IPS DF 19.7 (cell line): ENCODE data around the gene C12orf43.

Experiments
- DNase-seq: peaks from one replicate; pipeline ENCODE4 v3.0.0-alpha.2; 2013; ENCODE audit warnings: low read depth, low spot score

C12orf43 gene

DNA sequence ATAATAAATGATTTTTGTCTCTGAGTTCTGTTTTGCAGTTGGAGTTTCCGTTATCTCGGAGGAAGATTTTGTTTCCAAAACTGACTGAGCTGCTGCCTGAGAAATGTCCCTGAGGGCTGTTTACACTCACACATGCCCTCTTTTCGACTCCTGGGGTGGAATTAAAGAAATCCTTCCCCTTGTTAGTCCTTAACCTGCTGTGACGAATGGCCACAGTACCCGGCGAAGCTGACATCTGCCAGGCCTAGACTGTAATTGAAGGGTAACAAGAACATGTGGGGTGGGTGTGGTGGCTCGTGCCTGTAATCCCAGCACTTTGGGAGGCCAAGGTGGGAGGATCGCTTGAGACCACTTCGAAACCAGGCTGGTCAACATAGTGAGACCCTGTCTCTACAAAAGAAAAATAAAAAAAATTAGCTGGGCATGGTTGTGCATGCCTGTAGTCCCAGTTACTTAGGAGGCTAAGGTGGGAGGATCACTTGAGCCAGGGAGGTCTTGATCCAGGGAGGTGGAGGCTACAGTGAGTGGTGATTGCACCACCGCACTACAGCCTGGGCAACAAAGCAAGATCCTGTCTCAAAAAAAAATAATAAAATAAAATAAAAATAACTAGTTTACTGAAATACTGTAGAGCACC lies 14.4 kb upstream of the C12orf43 start:
- no peak for DNase-seq

- no peak for DNase-seq
Measured at GRCh38 chr12:121026274-121027045, 10.2 kb upstream of the C12orf43 start.

- no peak for DNase-seq
Measured at GRCh38 chr12:121025442-121026226, 9.3 kb upstream of the C12orf43 start.

DNA sequence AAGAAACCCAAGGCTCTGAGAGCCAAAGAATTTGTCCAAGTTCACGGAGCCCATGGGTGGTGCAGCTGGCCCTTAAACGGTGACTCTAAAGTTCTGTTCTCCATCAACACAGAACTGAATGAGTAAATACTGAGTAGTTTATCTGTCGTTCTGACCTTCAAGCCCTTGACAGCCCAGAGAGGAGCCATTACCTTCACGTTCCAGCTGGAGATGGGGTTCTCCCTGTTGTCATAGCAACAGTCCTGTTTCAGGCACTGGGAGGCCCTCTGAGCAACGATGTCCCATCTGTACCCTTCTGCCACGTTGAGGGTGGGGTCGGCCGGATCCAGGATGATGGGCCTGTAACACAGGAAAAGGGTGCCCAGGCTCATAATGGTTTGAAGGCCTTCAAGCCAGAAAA lies 7.5 kb upstream of the C12orf43 start:
- DNase-seq, result no peak

DNA sequence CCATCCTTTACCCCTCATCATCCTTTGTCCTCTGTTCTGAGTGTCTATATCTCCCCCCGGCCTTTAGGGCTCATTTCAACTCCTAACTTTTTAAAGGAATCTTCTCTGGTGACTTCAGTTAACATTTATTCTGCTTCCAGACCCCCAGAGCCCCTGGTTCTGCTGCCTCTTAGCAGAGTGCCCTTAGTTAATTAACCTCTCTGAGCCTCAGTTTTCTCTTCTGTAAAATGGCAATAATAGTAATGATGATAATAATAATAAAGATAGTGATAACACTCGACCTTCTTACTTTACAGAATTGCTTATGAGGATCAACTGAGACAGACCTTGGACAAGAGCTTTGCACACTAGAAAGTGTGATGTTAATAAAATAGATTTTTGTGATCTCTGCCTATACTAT lies 6.4 kb upstream of the C12orf43 start:
- DNase-seq, result no peak

DNA sequence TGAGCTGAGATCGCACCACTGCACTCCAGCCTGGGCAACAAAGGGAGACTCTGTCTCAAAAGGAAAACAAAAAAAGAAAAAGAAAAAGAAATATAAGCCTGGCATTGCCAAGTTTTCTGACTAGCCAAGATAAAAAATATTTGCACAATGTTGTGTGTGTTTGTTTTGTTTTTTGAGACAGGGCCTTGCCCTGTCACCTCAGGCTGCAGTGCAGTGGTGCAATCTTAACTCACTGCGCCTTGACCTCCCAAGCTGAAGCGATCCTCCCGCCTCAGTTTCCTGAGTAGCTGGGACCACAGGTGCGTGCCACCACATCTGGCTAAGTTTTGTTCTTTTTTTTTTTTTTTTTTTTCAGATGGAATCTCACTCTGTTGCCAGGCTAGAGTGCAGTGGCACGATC lies 5.5 kb upstream of the C12orf43 start:
- DNase-seq, result no peak

- DNase-seq, result no peak
Measured at GRCh38 chr12:121018860-121019617, 2.8 kb upstream of the C12orf43 start.

DNA sequence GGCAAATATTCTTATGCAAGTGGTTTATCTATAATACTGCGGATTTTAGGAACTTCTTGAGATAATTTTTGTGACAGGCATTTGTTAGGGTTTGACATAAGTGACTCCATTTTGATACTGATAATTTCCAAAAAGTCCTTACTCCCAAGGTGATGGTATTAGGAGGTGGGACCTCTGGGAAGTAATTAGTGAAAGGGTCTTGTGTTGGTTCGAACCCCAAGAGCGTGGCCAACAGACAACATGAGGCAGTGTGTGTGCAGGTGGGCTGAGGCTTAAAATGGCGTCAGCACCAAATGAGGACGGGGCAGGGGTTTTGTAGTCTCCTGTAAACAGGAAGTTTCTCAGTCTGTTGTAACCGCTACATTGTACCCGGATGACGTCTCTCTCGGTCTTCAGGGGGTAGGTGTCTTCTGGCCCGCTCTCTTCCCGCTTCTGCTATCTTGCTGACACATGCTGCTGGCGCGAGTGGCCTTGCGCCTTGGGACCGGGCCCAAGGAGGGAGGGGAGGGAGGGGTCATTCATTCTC lies 1.7 kb upstream of the C12orf43 start:
- DNase-seq, result no peak

DNA sequence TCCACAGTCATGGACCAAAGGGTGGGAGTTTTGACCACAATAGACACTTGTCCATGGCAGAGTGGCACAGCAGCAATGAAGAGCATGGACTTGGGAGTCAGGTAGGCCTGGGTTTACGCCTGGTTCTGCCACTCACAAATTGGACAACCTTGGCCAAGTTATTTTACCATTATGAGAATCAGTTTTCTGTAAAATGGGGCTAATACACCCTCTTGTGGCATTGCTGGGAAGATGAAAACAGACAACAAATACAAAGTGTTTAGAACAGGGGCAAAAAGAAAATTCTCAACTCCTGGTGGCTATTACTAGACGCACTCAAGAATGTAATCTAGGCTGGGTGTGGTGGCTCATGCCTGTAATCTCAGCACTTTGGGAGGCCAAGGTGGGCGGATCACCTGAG lies 2.6 kb downstream of the C12orf43 start:
- no peak for DNase-seq

DNA sequence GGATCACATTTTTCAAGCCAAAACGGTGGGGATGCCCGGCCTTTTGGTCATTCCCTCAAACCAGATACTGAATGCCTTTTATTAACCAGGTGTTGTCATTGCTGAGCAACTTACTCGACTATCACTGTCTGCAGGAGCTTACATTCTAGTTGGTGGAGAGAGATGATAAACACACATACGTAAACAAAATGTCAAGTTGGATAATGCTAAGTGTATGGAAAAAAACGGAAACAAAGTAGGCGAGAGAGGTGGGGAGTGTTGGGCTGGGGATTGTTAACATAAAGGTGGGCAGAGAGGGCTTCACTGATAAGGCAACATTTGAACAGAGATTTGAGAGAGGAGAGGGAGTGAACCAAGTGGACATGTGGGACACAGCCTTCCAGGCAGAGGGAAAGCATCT lies 4.5 kb downstream of the C12orf43 start:
- no peak for DNase-seq

DNA sequence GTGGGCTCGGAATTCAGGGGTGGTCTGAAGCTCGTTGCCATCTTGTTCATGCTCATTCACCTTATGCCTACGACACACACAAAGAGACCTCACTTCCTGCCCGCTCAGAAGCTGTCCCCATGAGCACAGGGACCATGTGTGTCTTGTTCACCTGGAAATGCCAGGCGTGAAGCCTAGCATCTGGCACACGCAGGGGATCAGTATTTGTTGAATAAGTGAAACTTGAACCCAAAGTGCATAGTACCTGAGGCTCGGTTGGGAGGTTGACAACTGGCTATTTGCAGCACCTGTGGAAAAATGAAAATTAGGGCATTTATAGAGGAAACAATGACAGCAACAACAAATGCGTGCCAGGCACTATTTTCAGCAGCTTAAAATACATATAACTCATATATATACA lies 5.4 kb downstream of the C12orf43 start:
- DNase-seq, result no peak

- DNase-seq, result no peak
Measured at GRCh38 chr12:121009741-121010140, 6.5 kb downstream of the C12orf43 start.

DNA sequence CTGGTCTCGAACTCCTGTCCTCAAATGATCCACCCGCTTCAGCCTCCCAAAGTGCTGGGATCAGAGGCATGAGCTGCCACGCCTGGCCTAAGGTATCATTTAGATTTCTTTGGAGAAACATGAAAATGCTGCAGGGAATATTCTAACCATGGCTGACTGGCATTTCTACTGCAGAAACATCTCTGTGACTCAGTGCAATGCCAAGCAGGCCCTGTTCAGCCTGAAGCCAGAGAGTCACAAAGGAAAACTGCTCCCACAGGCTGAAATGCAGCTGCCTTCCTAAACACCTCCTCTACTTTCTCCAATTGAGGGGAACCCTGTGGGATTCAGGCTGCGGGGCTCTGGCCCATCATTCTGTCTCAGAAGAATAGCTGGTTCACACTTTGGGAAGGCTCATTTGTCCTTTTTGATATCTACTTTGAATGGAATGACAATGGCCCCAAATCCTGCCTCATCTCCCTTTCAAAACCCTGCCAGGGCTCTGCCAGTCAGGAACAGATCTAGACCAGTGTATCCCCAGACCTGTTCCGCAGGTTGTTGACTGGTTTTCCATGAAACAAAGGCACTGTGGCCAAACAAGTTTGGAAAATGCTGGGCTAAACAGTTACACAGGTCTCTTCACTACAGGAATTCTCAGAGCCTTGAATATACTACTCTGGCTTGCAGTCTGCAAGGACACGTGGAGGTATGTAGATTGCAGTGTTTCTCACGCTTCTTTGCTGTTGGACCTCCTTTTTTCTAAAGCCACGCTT lies 7.8 kb downstream of the C12orf43 start:
- DNase-seq, result no peak

GRCh38 chr12:121005346-121005815 lies 10.9 kb downstream of the C12orf43 start:
- DNase-seq, result no peak

GRCh38 chr12:121004253-121004815 lies 12.0 kb downstream of the C12orf43 start:
- no peak for DNase-seq

DNA sequence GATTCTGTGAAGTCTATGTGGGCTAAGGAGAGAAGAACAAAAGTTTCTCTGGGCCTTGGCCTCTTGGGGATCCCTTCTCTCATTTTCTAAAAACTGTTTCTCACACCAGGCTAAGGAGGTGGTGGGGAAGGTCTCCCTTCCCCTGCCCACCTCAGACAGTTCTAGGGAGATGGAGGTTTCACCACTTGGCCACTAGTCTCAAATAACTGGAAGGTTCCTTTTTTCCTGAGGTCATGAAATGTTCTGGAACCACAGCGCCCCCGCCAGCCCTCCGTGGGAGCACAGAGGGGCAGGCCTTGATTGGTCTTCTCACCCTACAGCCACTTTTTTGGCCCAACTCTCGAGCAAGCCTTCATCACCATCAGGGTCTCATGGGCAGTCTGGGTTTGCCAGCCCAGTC lies 12.6 kb downstream of the C12orf43 start:
- DNase-seq, result no peak

DNA sequence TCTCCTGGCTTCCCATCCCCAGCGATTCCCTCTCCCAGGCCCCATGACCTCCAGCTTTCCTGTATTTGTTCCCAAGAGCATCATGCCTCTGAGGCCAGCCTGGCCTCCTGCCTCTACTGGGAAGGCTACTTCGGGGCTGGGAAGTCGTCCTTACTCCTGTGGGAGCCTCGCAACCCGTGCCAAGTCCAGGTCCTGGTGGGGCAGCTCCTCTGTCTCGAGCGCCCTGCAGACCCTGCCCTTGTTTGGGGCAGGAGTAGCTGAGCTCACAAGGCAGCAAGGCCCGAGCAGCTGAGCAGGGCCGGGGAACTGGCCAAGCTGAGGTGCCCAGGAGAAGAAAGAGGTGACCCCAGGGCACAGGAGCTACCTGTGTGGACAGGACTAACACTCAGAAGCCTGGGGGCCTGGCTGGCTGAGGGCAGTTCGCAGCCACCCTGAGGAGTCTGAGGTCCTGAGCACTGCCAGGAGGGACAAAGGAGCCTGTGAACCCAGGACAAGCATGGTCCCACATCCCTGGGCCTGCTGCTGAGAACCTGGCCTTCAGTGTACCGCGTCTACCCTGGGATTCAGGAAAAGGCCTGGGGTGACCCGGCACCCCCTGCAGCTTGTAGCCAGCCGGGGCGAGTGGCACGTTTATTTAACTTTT lies 14.3 kb downstream of the C12orf43 start:
- DNase-seq, result no peak

GRCh38 chr12:121001060-121001459 lies 15.2 kb downstream of the C12orf43 start:
- no peak for DNase-seq

DNA sequence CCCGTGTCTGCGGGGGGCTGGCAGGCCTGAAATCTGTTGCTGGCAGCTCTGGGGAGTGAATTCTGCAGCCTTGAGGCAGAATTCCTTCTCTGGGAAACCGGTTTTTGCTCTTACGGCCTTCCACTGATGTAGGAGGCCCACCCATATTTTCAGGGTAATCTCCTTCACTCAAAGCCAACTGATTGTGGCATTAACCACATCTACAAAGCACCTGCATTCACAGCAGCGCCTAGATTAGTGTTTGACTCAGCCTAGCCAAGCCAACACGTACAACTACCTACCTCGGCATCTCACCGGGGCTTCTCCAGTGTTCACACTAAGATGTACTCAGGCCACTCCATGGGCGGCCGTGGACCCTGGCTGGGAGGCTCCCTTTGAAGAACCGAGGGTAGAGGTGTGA lies 15.8 kb downstream of the C12orf43 start:
- DNase-seq, result no peak
